GM19467 (cell line): ENCODE measurements around the gene ABCA4.

ENCODE experiments used
- ATAC-seq: cut with Tn5 transposase; IDR thresholded peaks from one replicate; pipeline ENCODE4 v1.9.1; 2021; ENCODE audit warnings: mild to moderate bottlenecking, moderate library complexity; ENCODE audit not compliant: unreplicated experiment

The ABCA4 gene

DNA sequence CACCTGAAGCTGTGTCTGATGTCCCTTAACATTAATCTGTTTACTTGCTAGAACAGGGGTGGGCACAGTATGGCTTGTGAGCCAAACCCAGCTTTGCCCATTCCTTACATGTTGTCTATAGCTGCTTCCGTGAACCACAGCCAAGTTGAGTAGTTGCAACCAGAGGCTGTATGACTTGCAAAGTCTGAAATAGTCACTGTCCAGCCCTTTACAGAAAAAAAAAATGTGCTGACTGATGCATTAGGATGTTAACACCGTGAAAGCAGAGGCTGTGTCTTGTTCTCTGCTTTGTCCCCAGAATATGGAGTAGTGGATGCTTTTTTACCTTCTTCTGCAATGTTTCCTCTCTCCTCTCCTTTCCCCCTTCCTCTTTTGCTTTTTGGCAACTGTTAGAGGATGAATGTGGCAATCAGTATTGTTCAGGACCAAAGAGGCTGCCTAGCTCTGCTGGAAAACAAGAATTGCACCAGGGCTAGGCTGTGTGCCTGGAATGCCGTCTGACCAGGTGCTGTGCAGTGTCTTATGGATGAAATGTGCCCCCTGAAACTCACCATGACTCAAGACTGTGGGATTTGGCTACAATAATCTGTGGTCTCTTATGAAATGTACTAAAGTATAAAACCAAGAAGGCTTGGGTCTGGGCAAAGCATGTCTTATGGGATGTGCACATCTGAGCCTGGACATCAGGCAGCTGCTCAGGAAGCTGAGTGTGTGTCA is 132.2 kb downstream of the ABCA4 start:
- ATAC-seq, result no peak

DNA sequence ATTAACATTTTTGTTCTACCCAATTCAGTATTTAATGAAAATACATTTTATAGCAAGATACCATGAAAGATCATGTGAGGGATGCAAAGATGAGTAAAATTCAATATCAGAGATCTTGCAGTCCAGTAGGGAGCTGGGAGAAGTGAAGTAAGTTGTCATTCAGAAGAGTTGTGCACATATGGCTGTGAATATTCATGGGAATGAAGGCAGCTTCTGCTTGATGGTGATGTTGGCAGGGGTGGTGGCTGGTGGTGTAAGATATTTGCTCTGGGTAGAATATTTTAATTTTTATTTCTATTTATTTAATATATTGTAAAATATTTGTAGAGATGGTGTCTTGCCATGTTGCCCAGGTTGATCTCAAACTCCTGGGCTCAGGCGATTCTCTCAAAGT is 139.7 kb downstream of the ABCA4 start:
- no peak for ATAC-seq

DNA sequence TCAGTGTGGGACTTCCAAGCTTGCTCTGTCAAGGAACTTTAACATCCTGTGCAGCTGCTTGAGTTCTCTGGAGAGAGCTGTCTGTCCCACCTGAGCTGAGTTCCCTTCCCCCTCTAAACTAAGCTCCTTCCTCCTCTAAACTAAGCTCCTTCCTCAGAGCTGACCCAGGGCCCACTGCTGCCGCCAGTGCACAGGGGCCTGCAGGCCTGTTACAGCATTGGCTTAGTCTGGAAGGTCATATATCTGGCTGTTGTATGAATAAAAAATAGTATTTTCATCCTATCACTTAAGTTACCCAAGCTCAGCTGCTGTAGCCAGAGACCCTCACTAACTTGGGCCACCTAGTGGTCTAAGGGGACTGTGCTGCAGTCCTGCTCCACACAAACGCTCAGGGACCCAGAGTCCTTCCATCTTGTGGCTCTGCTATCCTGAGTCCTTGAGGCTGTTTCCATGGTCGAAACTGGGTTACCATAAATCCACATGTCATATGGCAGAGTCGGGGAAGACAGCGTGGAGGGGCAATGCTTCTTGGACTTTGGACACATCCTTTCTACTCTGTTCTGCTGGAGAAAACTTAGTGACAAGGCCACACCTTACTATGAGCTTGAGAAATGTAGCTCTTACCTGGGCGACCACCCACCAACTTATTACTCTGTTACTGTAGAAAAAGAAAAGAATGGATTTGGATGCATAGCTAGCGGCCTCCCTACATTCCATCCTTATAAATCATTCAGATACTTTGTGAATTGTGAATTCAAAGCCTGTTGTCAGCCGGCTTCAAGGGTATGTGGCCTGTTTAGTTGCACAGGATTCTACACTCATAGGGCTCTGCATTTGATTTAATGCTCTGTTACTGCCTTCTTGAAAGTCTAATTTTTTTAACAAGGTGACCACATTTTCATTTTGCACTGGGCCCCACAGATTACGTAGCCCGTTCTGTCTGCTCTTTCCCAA is 140.4 kb downstream of the ABCA4 start:
- ATAC-seq, result no peak

DNA sequence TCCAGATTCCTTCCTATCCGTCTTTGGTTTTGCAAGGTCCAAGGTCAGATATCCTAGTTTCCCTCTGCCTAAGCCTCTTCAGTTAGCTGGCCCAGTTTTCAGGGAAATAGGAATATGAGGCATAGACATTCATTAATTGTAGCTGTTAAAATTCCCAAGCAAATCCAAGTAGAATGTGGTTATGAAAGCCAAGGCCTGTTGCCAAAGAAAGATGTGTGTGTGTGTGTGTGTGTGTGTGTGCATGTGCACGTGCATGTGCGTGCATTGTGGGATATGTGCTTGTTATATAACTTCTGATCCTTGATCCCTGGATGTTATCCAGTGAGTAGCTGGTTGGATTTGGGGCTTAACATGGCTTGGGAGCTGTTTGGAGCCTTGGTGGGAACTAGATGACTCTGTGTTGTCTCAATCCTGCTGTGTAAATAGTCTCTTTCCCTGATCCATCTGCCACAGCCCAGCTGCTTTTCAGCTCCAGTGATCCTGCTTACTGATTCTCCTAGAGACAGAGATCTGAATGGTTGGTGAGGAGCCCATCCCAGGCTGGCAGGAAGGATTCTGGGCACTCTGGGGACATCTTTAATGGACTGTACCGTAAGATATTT is 141.1 kb downstream of the ABCA4 start:
- ATAC-seq, result no peak

DNA sequence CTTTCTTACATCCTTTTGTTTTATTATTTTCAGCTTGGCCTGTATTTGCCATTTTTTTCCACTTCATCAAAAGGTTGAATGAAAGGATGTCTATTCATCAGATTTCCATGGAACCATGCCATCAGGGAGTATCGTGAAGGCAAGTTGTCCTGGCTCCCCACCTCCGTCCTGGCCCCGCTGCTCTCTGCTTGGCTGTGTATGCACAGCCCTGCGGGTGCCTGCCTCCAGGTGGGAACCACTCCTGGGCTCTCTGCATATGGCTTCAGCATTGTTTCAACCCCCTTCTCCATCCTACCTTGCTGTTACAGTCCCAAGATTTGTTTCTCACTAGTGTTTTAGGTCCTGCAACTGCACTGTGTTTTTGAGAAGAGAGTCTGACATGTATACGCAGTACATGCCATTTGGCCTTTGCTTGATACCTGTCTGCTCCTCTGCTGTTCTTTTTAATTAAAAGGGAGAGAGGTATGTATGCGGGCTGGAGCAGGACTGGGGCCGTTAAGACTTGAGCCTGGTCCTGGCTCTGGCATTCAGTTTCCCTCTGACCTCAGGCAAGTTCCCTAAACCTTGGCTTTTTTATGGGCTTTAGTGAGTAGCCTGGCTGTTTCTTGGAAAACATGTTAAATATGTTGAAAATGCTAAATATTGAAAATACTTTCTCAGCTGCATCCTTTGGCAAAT is 141.8 kb downstream of the ABCA4 start:
- ATAC-seq, result no peak

DNA sequence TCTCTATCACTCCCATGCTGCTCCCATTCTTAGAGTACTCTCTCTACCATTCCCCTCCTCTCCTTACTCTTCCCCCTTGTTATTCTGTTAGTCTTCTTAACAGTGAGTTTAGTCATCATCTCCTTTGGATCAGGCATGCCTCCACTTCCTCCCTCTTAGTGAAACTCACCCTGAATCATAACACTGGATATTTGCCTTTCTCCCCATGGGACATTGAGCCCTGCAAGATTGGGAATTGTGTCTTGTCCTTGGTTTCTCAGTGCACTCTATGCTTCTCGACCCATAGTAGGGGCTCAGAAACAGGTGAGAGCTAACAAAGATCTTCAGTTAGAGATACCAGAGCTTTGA is 143.4 kb downstream of the ABCA4 start:
- ATAC-seq, result no peak

DNA sequence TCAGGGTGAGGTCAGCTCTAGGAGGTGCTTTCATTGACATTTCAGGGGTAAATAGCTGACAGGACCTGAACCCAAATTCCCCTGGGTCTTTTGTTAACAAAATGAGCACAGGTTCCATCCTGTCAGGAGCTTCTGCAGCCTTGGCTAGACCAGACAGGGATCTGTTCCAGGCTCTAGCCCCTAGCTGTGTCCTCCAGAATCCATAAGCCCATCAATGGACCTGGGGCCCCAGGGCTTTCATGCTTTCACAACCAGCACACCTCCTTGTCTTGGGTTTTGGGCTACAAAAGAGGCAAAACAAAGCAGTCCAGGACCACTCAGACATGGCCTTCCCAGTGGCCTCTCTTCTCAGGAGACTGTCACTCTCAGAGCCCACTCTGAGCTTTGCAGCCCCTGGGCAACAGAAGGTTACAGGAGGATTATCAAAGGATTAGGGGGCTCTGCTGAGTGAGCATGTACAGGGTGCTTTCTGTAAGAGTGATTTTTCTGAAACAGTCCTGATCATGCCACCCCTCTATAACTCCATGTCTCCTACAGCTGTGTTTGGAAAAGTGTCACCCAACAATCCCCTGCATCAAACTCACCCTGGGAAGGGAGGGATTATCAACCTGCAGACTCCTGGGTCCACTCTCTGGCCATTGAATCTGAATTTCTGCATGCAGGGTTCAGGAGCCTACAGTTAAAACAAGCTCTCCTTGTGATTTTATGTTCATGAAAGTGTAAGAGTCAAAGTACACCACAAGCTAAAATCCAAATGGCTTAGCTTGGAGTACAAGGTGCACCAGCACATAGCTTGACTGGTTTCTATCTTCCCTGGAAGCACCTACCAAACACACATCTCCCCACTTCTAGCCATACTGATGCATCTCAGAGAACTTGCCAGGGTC is 144.0 kb downstream of the ABCA4 start:
- no peak for ATAC-seq

DNA sequence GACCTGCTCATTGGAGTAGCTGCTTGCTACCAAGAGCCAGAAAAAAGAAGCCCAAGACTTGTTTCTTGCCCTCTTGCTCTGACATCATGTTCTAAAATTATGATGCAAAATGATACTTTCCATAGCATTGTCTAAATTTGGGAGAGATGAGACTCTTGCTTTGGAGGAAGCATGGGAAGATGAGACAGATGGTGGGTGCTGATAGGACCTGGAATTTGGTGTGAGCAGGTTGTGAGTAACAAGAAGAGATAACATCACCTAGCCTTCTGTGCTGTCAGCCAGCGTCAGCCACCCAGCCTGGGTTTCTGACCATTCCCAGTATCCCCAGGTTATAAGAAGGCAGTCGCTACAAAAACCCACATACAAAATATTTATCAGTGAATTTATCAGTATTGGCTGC is 144.7 kb downstream of the ABCA4 start:
- ATAC-seq, result no peak

DNA sequence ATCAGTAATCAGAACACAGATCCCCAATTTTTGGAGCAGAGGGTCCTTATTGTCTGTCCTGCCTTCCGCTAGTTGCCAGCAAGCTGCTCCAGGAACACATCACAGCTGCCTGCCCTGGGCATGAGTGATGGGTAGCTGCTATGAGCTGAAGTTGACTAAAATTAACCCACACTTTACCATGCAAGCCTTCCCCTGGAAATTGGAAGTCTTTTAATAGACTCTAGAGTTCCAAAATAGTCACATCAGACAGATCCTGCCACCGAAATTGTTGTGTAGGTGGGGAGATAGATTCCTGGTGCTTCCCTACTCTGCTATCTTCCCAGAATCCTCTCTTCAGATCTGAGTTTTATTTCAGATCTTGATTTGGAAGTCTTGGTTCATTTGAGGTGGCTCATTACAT is 148.6 kb downstream of the ABCA4 start:
- no peak for ATAC-seq

DNA sequence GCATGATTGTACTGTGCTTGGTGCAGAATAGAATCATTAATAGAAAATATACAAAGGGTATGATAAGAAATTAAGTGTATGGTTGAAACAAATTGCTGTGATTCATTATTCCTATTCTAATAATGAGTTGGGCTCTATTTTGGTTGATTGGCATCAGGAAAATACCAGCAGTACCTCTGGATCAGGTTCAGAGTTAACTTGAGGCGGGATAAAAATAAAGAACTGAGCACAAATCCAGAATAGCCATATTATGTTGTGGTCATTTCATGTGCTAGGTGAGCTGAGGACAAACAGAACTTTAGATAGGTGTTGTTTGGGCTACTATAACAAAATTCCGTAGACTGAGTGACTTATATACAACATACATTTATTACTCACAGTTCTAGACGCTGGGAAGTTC is 151.1 kb downstream of the ABCA4 start:
- ATAC-seq, result no peak

DNA sequence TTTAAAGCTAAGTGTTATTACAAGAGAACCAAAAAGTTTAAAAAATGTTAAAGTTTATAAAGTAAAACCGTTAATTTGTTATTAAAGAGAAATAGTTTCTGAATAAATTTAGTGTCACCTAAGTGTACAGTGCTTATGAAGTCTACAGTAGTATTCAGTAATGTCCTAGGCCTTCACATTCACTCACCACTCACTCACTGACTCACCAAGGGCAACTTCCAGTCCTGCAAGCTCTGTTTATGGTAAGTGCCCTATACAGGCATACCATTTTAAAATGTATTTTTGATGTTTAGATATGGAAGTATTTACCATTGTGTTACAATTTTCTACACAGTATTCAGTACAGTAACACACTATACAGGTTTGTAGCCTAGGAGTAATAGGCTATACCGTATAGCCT is 151.6 kb downstream of the ABCA4 start:
- ATAC-seq, result no peak

DNA sequence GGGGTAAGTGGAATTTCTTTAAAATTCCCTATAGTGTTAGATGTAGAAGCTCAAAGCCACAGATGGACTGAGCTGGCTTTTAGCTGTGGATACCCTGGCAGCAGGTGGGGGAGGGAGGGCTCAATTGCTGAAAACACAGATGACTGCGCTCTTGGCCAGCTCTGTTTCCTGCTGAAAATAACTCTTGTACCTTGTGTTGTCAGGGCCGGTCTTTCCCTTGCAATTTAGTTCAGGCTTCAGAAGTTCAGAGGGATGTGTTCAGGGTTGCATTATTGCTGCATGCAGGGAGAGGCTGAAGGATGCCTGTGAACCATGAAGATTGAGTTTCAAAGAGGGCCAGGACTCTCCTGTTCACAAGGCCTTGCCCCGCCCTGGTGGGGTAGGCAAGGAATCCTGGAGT is 153.6 kb downstream of the ABCA4 start:
- ATAC-seq, result no peak

DNA sequence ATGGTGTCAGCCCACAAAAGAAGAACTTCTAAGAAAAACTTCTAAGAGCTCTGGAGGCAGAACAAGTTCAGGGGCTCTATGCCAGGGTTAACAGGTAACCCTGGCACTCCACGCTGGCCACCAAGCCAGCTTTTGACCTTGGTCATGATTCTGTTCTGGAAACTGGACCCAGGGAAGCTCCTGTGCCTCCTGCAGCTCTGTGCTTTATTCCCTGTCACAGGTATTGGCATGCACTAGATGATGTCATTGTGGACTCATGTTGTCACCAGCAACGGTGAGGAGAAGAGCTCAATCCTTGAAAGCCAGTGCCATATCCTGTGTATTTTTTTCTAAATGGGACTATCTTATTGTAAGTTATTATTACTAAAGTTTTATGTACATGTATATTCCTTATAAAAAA is 155.1 kb downstream of the ABCA4 start:
- ATAC-seq, result no peak

DNA sequence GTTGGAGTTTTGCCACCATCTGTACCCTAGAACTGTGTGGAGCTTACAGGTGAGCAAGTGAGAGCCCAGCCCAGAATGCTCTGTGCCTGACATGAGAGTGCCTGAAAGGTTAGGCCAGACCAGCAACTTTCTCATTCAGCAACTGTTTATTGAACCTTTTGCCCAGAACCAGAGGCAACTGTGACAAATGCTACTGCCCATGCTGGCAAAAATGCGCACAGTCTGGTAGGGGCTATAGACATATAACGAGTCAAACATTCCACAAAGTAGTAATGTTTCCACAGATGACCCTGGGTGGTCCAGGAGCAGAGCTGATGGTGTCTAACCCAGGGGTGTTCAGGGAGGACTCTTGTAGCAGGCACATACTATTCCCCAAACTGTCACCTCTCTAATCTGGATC is 155.7 kb downstream of the ABCA4 start:
- no peak for ATAC-seq

DNA sequence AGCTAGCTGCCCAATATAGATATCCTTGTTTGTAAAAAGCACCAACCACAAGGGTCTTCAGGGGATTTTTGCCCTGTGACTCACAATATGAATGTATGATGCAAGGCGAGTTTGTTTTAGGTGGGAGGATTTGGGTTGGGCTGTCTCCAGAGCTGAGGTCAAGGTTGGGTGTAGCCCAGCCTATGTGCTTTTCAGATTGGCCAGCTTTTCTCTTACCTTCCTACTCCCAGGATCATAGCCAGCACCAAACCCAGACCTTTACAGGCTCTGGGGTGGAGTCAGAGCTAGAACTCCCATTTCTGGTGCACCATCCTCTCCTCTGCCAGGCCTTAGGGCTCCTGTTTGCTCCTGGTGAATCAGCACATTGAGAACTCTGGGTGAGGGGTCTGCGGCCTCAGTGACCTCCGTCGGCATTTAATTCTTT is 156.2 kb downstream of the ABCA4 start:
- no peak for ATAC-seq

DNA sequence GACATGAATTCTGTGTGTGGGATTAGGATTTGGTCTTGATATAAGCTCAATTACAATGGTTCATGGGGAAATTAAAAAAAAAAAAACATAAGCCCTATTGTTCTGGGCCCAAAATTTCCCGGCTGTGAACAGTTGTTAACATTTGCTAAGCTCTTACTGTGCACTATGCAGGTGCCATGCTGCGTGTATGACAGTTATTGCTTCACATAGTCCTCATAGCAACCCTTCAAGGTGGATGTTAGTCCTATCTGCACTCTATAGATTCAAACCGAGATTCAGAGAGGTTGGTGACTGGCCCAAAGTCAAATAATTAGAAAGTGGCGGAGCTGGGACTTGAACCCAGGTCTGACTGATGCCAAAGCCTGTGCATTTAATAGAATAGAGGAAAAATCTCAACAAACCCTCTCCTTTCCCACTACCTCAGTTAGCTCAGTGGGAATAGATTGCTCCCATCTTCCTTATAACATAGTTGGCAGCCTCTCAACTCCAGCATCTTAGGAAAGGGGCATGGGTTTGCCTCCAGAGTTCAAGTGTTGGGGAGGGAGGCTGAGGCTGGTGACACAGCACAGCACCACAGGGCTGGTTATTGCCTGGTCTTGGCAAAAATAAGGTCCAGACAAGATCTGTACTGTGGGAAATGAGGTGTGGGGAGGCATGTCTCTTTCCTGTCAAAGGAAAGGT is 156.7 kb downstream of the ABCA4 start:
- no peak for ATAC-seq

DNA sequence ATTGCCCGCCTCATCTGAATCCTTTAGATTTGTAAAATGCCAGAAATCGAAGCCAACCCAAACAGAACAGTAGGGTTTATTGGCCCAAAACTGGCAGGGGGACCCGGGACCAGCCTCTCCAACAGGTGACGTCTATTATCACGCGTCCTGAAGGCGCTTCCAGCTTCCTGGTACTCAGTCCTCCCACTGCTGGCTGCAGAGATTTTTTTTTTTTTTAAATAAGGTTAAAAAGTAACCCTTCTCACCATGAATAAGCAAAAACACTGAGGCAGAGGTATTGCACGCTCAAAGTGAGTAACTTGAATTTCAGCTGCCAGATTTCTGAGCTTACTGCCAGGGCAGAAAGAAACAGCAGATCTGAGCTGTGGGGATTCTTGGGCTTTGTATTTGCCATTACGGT is 157.4 kb downstream of the ABCA4 start:
- ATAC-seq, result no peak

DNA sequence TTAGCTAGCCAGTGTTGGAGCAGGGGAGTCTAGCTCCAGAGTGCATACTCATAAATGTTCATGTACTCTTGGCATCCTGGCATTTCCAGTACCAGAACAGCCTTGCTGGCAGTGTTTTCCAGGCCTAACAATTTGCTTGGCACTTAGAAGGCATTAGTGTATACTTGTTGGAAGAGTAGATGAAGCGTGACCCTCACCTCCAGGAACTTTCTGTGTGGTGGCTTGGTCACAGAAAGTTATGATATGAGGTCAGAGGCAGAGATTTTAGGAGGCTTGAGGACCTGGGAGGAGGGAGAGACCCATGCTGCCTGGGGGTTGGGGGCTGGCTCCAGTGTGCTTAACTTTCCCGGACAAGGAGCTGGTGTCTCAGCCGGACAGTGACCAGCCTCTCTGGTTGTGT is 159.0 kb downstream of the ABCA4 start:
- no peak for ATAC-seq

DNA sequence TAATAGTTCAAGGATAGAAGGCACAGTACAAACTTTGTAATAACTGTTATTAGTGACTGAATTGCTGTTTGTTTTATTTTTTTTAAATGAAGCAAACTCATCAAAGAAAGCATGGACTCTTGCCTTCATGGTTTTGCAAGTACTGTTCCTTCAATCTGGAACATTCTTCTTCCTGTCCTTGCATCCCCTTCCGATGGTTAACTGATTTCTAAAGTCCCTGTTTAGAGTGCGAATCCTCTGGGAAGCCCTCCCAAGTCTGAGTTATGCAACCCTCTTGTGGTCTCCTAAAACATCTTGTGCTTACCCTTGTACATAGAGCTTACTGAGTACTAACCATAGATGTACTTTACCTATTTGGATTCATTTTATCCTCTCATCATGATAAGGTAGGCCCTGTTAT is 159.5 kb downstream of the ABCA4 start:
- ATAC-seq, result no peak

DNA sequence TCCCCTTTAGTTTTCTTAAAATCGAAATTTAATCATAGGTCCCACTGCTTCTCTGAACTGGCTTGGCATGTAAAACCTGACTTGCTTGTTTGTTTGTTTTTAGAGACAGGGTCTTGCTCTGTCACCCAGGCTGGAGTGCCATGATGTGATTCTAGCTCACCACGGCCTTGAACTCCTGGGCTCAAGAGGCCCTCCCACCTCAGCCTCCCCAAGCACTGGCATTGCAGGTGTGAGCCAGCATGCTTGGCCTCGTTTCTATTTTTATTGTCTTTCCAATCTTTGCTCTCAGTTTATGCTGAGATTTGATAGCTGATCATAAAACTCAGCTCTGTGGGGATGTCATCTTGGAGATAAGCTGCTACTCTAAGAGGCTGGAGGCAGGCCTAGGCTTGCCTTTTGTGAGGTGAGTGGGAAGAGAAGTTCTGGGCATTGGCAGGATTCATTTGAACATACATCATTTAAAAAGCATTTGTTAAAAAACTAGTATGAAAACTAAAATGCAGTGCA is 160.3 kb downstream of the ABCA4 start:
- ATAC-seq, result no peak
